CD8-positive, alpha-beta memory T cell (primary cell): ENCODE data around the gene CNN1. TPM values are rescaled to one million over a fixed set of nuclear protein-coding genes. Genes with fewer than 3 reads are reported as not detected.

Experiments used
- CTCF ChIA-PET: fragments of 350-600 bp; sonication (Branson Sonifier 250); formaldehyde crosslinking; loops from one replicate; lab custom pipeline; 2021; ENCODE audit warnings: antibody characterized with exemption; lab: Charles Lee
- POLR2A ChIA-PET: fragments of 350-600 bp; sonication (Branson Sonifier 250); formaldehyde crosslinking; loops from one replicate; lab custom pipeline; 2021; ENCODE audit warnings: antibody characterized with exemption; lab: Charles Lee
- DNase-seq, 5 donors: peaks; one replicate each; pipeline versions ENCODE4 v3.0.0 to v3.0.0-alpha.2; 2020 to 2022; ENCODE audit warnings: mixed read lengths in 1 of 5
- H3K27ac ChIP-seq: one replicate; pipeline ENCODE4 v1.7.0; 2013; ENCODE audit warnings: low read depth, mild to moderate bottlenecking, low read length, moderate library complexity
- H3K27me3 ChIP-seq: 2 replicates; pipeline ENCODE4 v1.7.0; 2013; ENCODE audit warnings: low read length, mild to moderate bottlenecking; ENCODE audit not compliant: insufficient read depth, poor library complexity, severe bottlenecking
- H3K36me3 ChIP-seq: 2 replicates; pipeline ENCODE4 v1.7.0; 2013; ENCODE audit warnings: mild to moderate bottlenecking, low read length, moderate library complexity; ENCODE audit not compliant: insufficient read depth
- H3K4me1 ChIP-seq: 2 replicates; pipeline ENCODE4 v1.7.0; 2013; ENCODE audit warnings: mild to moderate bottlenecking, low read length, moderate library complexity; ENCODE audit not compliant: insufficient read depth
- H3K4me3 ChIP-seq: 2 replicates; pipeline ENCODE4 v1.7.0; 2013; ENCODE audit warnings: mild to moderate bottlenecking, low read length
- H3K9me3 ChIP-seq: 2 replicates; pipeline ENCODE4 v1.7.0; 2013; ENCODE audit warnings: mild to moderate bottlenecking, low read length
- H3K27ac Mint-ChIP-seq, 8 donors: one replicate each; pipeline ENCODE4 v1.8.0; 2020 to 2021; ENCODE audit warnings: mixed read lengths in 8 of 8, mild to moderate bottlenecking in 6 of 8, inconsistent platforms in 3 of 8, moderate library complexity in 3 of 8
- H3K27me3 Mint-ChIP-seq, 2 donors: one replicate each; pipeline ENCODE4 v1.8.0; 2020 to 2021; ENCODE audit warnings: mixed read lengths in 2 of 2, mild to moderate bottlenecking in 1 of 2, moderate library complexity in 1 of 2
- H3K36me3 Mint-ChIP-seq, 3 donors: one replicate each; pipeline ENCODE4 v1.8.0; 2020 to 2021; ENCODE audit warnings: mixed read lengths in 3 of 3, inconsistent platforms in 1 of 3, mild to moderate bottlenecking in 1 of 3
- H3K4me1 Mint-ChIP-seq, 3 donors: one replicate each; pipeline ENCODE4 v1.8.0; 2020 to 2021; ENCODE audit warnings: mixed read lengths in 3 of 3, inconsistent platforms in 1 of 3, mild to moderate bottlenecking in 1 of 3
- H3K4me3 Mint-ChIP-seq, 7 donors: one replicate each; pipeline ENCODE4 v1.8.0; 2020 to 2021; ENCODE audit warnings: mixed read lengths in 7 of 7, mild to moderate bottlenecking in 6 of 7, moderate library complexity in 4 of 7, inconsistent platforms in 2 of 7
- H3K9me3 Mint-ChIP-seq, 5 donors: one replicate each; pipeline ENCODE4 v1.8.0; 2020 to 2022; ENCODE audit warnings: mixed read lengths in 5 of 5, mild to moderate bottlenecking in 3 of 5, moderate library complexity in 2 of 5, inconsistent platforms in 1 of 5
- polyA plus RNA-seq: library from polyadenylated mRNA; unstranded; fragments of 300-500 nt; fragmentation: Illumina TruSeq; gene quantifications from one replicate; pipeline ENCODE4 v1.2.3, GENCODE V29; 2021
- total RNA-seq, 2 experiments: library from RNA; stranded (reverse); gene quantifications; one replicate each; pipeline ENCODE4 v1.2.3, GENCODE V29; 2021

The CNN1 gene
- total and polyA plus RNA-seq, 3 experiments from 2014 or later: not detected

GRCh38 chr19:11574689-11575088 lies 36.0 kb downstream of the CNN1 start:
- peaks cover 23% of the 10 kb centered on the region for H3K4me1 ChIP-seq
- POLR2A ChIA-PET: no interaction called here

GRCh38 chr19:11576227-11576626 lies 37.6 kb downstream of the CNN1 start:
- ChIA-PET POLR2A (interaction anchor here (0.6 kb wide), 1 partner anchor 1149 kb away, joined by 3 read pairs; no protein-coding TSS in a partner anchor), CTCF (interaction anchor here (1.0 kb wide), 1 partner anchor 15 kb away, joined by 3 read pairs; no protein-coding TSS in a partner anchor)
- Histone ChIP-seq H3K36me3 (no peaks in the 10 kb centered on the region), H3K27me3 (no peaks in the 10 kb centered on the region), H3K4me3 (no peak overlapping the region), H3K27ac (no peak overlapping the region), H3K9me3 (no peaks in the 10 kb centered on the region), H3K4me1 (peaks cover 39% of the 10 kb centered on the region)
- no peak for DNase-seq
- Mint-ChIP-seq H3K27me3 (no peaks in the 10 kb centered on the region), H3K9me3 (no peaks in the 10 kb centered on the region), H3K4me3 (peak overlapping the region in 3 of 7 donors; percentile 41 to 82 (median 52)), H3K27ac (peak overlapping the region in 3 of 8 donors; percentile 6 to 57 (median 50)), H3K36me3 (peaks cover 0 to 18% (median 1%) of the 10 kb centered on the region in 3 donors), H3K4me1 (peaks cover 12 to 36% (median 12%) of the 10 kb centered on the region in 3 donors)

More at GRCh38 chr19:11574689-11575088, 36.0 kb downstream of the CNN1 start:
- Histone ChIP-seq H3K27me3 (no peaks in the 10 kb centered on the region), H3K9me3 (no peaks in the 10 kb centered on the region), H3K27ac (no peak overlapping the region), H3K36me3 (no peaks in the 10 kb centered on the region), H3K4me3 (no peak overlapping the region)
- Mint-ChIP-seq H3K4me3 (no peak overlapping the region), H3K27me3 (no peaks in the 10 kb centered on the region), H3K4me1 (peaks cover 6 to 27% (median 7%) of the 10 kb centered on the region in 3 donors), H3K9me3 (no peaks in the 10 kb centered on the region), H3K27ac (peak overlapping the region in 2 of 8 donors; percentile 36 to 50), H3K36me3 (peaks cover 0 to 18% (median 1%) of the 10 kb centered on the region in 3 donors)
- DNase-seq: no peak
- CTCF ChIA-PET: no interaction called here

GRCh38 chr19:11577451-11578257 lies 39.0 kb downstream of the CNN1 start, which contains the start of gene ACP5:
Gene ACP5, minus strand, starts transcription at chr19:11577645. Its CDS starts 328 bp downstream, at chr19:11577317.
- Histone ChIP-seq H3K9me3 (no peaks in the 10 kb centered on the region), H3K27ac (peak within 1 kb of the TSS; percentile 35), H3K4me3 (peak within 1 kb of the TSS; percentile 57), H3K27me3 (no peaks in the 10 kb centered on the region), H3K4me1 (peaks cover 47% of the 10 kb centered on the region), H3K36me3 (no peaks in the 10 kb centered on the region)
- H3K27ac Mint-ChIP-seq: peak within 1 kb of the TSS; percentile 50 to 93 (median 76)
- ChIA-PET CTCF (interaction anchor here (2.7 kb wide), 1 partner anchor 18 kb away, joined by 11 read pairs; the partner anchor contains the start of gene ELOF1), POLR2A (interaction anchor here (0.5 kb wide), 1 partner anchor 77 kb away, joined by 7 read pairs; no protein-coding TSS in a partner anchor)
- peaks cover 18 to 46% (median 22%) of the 10 kb centered on the region in 3 donors for H3K4me1 Mint-ChIP-seq
- DNase-seq: peak in 1 of 5 donors; percentile 23
- H3K4me3 Mint-ChIP-seq: peak within 1 kb of the TSS; percentile 79 to 89 (median 82)
- no peaks in the 10 kb centered on the region for H3K9me3 Mint-ChIP-seq
- H3K27me3 Mint-ChIP-seq: no peaks in the 10 kb centered on the region
- peaks cover 0 to 18% (median 1%) of the 10 kb centered on the region in 3 donors for H3K36me3 Mint-ChIP-seq

GRCh38 chr19:11578258-11579142 lies 39.8 kb downstream of the CNN1 start:
- no peaks in the 10 kb centered on the region for H3K27me3 Mint-ChIP-seq
- Histone ChIP-seq H3K4me3 (peak overlapping the region; percentile 57), H3K27ac (peak overlapping the region; percentile 35), H3K4me1 (peaks cover 47% of the 10 kb centered on the region), H3K36me3 (no peaks in the 10 kb centered on the region), H3K9me3 (no peaks in the 10 kb centered on the region), H3K27me3 (no peaks in the 10 kb centered on the region)
- ChIA-PET CTCF (interaction anchor here (0.6 to 2.7 kb wide), 2 partner anchors 18 to 529 kb away, joined by 3 to 11 read pairs; partner anchors contain the start of gene ELOF1), POLR2A (interaction anchor here (0.5 to 0.6 kb wide), 3 partner anchors 50 to 197 kb away, joined by 3 to 7 read pairs (median 3); partner anchors contain the start of gene ECSIT)
- H3K9me3 Mint-ChIP-seq: no peaks in the 10 kb centered on the region
- peaks cover 18 to 46% (median 22%) of the 10 kb centered on the region in 3 donors for H3K4me1 Mint-ChIP-seq
- peak overlapping the region in 7 of 8 donors; percentile 43 to 93 (median 70) for H3K27ac Mint-ChIP-seq
- H3K36me3 Mint-ChIP-seq: peaks cover 0 to 18% (median 1%) of the 10 kb centered on the region in 3 donors
- DNase-seq: peak in 4 of 5 donors; percentile 18 to 56 (median 36)
- peak overlapping the region; percentile 73 to 89 (median 80) for H3K4me3 Mint-ChIP-seq

GRCh38 chr19:11580116-11580515 lies 41.5 kb downstream of the CNN1 start:
- Histone ChIP-seq H3K4me1 (peaks cover 47% of the 10 kb centered on the region), H3K9me3 (no peaks in the 10 kb centered on the region), H3K4me3 (no peak overlapping the region), H3K27ac (no peak overlapping the region), H3K36me3 (no peaks in the 10 kb centered on the region), H3K27me3 (no peaks in the 10 kb centered on the region)
- DNase-seq: no peak
- peak overlapping the region in 2 of 7 donors; percentile 23 to 37 for H3K4me3 Mint-ChIP-seq
- H3K27ac Mint-ChIP-seq: peak overlapping the region in 1 of 8 donors; percentile 47
- POLR2A ChIA-PET: interaction anchor here (0.7 kb wide), 1 partner anchor 1089 kb away, joined by 4 read pairs; a partner anchor contains a TSS
- H3K9me3 Mint-ChIP-seq: no peaks in the 10 kb centered on the region
- peaks cover 0 to 15% (median 1%) of the 10 kb centered on the region in 3 donors for H3K36me3 Mint-ChIP-seq
- H3K27me3 Mint-ChIP-seq: no peaks in the 10 kb centered on the region
- CTCF ChIA-PET: interaction anchor here (2.0 kb wide), 1 partner anchor 44 kb away, joined by 8 read pairs; no protein-coding TSS in a partner anchor
- H3K4me1 Mint-ChIP-seq: peaks cover 18 to 43% (median 22%) of the 10 kb centered on the region in 3 donors

- H3K36me3 Mint-ChIP-seq: peaks cover 0 to 5% (median 0%) of the 10 kb centered on the region in 3 donors
- H3K27me3 ChIP-seq: no peaks in the 10 kb centered on the region
- peak in 2 of 5 donors; percentile 24 to 56 for DNase-seq
- no peaks in the 10 kb centered on the region for H3K9me3 ChIP-seq
- peaks cover 18 to 38% (median 22%) of the 10 kb centered on the region in 3 donors for H3K4me1 Mint-ChIP-seq
- H3K9me3 Mint-ChIP-seq: no peaks in the 10 kb centered on the region
- POLR2A ChIA-PET: interaction anchor here (0.7 kb wide), 1 partner anchor 1058 kb away, joined by 4 read pairs; no protein-coding TSS in a partner anchor
- H3K36me3 ChIP-seq: no peaks in the 10 kb centered on the region
- CTCF ChIA-PET: interaction anchor here (0.7 to 2.1 kb wide), 5 partner anchors 8 to 200 kb away, joined by 3 to 14 read pairs (median 3); partner anchors contain the start of gene ELOF1
- peak overlapping the region; percentile 7 for H3K4me3 ChIP-seq
- H3K27ac ChIP-seq: peak overlapping the region; percentile 51
- H3K27ac Mint-ChIP-seq: peak overlapping the region; percentile 46 to 98 (median 84)
- H3K4me1 ChIP-seq: peaks cover 47% of the 10 kb centered on the region
- peak overlapping the region; percentile 57 to 83 (median 74) for H3K4me3 Mint-ChIP-seq
- no peaks in the 10 kb centered on the region for H3K27me3 Mint-ChIP-seq
These were observed 43.1 kb downstream of the CNN1 start for GRCh38 chr19:11581740-11582139.

GRCh38 chr19:11586331-11586730 lies 47.7 kb downstream of the CNN1 start:
- CTCF ChIA-PET: interaction anchor here (1.5 to 1.6 kb wide), 2 partner anchors 50 to 91 kb away, joined by 3 to 7 read pairs; no protein-coding TSS in a partner anchor

More at GRCh38 chr19:11586331-11586730, 47.7 kb downstream of the CNN1 start:
- Mint-ChIP-seq H3K4me1 (peaks cover 7 to 14% (median 13%) of the 10 kb centered on the region in 3 donors), H3K36me3 (no peaks in the 10 kb centered on the region), H3K27me3 (no peaks in the 10 kb centered on the region), H3K4me3 (no peak overlapping the region), H3K27ac (no peak overlapping the region), H3K9me3 (no peaks in the 10 kb centered on the region)
- Histone ChIP-seq H3K9me3 (no peaks in the 10 kb centered on the region), H3K4me3 (no peak overlapping the region), H3K27ac (no peak overlapping the region), H3K27me3 (no peaks in the 10 kb centered on the region), H3K4me1 (peaks cover 7% of the 10 kb centered on the region), H3K36me3 (no peaks in the 10 kb centered on the region)
- POLR2A ChIA-PET: no interaction called here
- DNase-seq: no peak
